NCI-H2196 treated with DMSO at 0.1 percent for 48 hours (cell line): ENCODE data around the gene EIF6.
"Not testable (repeated sequence)": the region's sequence is repeated elsewhere in the genome, so short reads cannot be mapped to it uniquely, and the experiment has no call there.

Experiments used
- DNase-seq: peaks from one replicate; lab custom pipeline; 2025; ENCODE audit not compliant: unreplicated experiment; lab: John Stamatoyannopoulos, UW

EIF6 gene

DNA sequence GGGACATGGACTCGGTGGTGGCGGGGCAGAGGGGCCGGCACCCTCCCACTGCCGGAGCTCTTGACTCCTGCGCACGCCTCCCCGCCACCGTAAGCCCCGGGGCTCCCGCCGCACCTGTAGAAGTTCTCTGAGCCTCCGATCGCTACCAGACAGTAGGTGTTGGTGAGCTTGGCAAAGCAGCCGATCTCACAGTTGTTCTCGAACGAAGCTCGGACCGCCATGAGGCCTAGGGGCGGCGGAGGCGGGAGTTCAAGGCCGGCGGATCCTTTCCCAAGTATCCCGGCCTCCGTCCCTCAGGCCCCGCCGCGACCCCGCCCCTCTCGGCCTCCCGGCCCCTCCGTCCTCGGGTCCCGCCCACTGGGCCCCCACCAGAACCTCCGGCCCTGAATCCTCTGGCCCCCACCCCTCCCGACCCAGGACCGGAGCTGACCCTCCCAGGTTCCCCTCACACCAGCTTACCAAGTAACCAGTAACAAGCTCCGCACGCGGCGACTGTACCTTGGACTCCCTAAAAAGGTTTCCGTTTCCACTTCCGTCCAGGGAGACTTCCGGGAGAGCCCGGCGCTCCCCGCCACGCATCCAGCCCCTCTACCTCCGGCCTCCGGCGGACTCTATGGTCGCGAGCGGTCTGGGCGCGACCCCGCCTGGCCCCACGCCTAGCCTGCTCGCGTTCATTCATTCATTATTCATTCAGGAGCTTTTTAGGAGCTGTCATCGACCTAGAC is at the start of gene EIF6:
Gene EIF6, minus strand, starts transcription at position 506 of the 725 bp plus-strand sequence. Its CDS starts 285 bp downstream, at position 221.
- DNase-seq: peak; percentile 83

DNA sequence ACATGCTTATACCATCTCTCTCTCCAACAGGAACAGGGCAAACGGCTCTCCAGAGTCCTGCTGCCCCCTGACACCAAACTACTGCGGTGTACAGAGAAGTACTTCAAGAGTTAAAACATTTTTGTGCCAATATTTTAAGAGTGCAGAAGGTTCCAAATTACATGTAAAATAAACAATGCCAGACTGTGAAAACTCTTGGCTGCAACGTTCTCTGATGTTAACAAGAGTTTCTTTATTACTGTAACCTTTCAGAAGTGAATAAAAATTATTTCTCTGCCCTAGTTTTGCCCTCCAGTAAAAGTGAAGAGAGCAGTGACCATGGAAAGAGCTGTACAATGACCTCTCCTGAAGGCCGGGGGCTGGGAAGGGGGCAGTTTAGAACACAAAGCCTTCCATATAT is 49.0 kb upstream of the EIF6 start:
- DNase-seq: no peak

GRCh38 chr20:35332540-35333200 is 48.1 kb upstream of the EIF6 start:
- DNase-seq: no peak

- no peak for DNase-seq
Observed at GRCh38 chr20:35329435-35330139, 45.0 kb upstream of the EIF6 start.

DNA sequence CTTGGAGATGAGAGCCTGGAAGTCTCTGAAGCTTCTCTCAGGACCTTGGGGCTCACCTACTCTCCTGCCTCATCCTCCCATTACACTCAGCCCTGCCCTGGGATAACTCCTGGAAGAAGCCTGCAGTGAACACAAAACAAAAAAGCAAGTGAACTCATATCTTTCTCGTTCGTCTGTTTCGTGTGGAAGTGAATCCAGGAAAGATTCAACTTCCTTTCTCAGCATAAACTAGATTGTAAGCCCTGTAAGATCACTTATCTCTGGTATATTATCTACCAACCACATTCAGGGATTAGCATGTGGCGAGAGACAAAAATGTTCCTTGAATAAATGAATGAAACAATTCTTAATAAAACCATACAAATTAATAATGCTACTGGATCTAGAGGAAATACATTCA is 44.1 kb upstream of the EIF6 start:
- no peak for DNase-seq

DNA sequence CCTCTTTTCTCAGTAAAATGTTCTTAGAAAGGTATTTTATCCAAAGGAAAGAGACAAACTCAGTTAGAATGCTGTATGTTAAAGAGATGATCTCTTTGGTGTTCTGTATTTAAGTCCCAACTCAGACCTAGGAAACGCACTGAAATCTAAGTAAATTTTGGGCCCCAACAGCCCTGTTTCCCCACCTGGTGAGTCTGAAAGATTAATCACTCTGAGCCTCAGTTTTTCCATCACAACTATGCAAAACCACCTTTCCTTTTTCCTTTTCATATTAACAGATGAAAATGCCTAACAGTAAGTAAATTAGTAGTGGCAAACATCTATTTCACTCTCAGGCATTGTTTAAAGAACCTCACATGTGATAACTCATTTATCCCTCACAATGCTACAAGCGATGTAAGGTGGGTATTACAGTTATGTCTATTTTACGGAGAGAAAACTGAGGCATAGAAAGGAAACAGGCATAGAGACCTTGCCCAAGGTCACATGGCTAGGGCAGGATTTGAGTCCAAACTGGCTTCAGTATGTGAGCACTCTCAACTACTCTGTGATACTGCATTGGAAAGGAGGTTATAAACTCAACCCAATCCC is 43.6 kb upstream of the EIF6 start:
- DNase-seq: no peak

- peak; percentile 73 for DNase-seq
Observed at GRCh38 chr20:35327074-35327976, 42.8 kb upstream of the EIF6 start.

DNA sequence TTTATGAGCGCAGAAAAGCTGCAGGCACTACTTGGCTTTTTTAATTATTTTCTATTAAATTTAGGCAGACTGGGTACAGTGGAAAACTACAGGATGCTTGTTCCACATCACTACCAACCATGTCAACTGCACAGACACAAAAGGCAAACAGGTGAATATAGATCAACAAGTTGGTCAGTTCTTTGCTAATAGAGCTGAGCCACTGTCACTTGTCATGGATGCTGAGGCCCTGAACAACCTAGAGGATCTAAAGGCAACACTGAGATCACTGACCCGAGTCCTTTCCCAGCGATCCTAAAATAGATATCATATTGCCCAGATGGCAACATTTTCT is 42.1 kb upstream of the EIF6 start:
- DNase-seq: no peak

DNA sequence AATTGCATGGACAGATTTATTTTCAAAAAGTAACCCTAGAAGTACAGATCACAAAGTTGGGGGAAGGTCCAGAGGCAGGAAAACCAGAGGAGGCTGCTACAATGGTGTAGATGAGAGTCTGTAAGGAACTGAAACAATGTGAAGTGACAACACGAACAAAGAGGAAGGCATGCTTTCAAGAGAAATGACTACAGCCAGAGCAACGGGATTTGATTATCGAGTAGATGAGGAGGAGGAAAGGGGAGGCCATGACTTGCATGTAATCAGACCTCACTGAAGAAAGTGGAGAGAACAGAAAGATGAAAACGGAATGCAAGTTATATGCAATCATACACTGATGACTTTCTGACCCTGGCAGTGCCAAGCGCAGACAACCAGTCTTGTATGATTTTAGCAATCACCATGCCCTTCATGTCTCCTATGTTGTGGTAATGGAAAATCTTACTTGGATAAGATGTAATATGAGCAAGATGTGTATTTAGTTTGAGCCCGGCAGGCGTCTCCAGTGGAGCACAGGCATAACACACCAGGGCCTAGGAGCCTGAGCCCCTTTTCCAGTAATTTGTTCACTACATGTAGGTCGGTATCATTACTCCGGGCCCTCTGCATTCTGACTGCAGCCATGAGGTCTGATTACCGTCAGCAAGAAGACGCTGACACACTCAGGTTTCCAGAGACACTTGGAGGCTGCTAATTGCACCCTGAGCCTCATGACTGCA is 41.6 kb upstream of the EIF6 start:
- no peak for DNase-seq

- no peak for DNase-seq
Observed at GRCh38 chr20:35325401-35325800, 40.8 kb upstream of the EIF6 start.

- no peak for DNase-seq
Observed at GRCh38 chr20:35320396-35321126, 36.0 kb upstream of the EIF6 start.

DNA sequence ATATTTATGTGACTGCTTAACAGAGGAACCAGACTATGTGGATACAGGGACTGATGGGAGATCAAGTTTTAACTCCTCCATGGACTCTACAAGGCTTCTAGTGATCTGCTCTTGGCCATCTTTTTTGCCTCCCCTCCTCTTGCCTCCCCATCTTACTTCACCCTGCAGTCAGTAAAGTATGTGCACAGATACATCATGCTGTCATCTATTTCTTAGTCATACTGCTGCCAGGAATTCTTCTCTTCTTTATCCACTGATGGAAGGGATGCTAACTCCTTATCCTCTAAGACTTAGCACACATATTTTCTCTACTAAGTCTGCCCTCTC is 35.3 kb upstream of the EIF6 start:
- DNase-seq: no peak

- peak; percentile 76 for DNase-seq
Observed at GRCh38 chr20:35319192-35319870, 34.8 kb upstream of the EIF6 start.

GRCh38 chr20:35318502-35319157 is 34.1 kb upstream of the EIF6 start:
- peak; percentile 98 for DNase-seq

DNA sequence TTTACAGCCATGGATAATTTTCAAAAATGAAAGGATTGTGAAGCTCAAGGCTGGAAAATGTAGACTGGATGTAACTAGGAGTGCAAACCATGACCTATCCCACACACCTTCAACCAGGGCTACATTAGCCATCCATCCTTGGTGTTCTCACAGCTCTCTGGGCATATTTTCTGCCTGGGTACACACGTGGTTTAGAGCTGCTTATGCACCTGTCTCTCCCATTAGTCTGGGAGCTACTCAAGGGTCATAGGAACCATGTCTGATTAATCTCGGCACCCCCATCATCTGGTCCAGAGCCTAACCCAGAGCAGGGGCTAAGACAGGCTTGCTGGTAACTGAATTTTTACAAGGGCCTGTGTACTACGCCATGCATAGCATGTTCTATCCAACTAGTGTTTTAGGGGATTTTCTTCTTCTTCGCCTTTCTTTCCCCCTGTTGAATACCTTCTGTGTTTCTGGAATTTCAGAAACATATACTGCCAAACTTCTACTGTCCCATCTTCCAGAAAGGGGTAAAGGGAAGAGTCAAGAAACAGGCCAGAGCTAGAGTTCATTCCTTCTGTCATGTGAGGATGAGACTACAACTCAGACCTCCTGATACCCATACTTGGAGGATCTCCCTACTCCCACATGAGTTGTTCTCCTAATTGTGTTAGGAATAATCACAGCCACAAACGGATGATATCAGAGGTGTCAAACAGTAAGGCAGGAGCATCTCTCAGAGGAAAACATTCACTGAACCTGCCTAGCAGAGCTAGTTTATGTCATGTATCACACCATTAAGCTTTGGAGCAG is 33.0 kb upstream of the EIF6 start:
- DNase-seq: no peak

DNA sequence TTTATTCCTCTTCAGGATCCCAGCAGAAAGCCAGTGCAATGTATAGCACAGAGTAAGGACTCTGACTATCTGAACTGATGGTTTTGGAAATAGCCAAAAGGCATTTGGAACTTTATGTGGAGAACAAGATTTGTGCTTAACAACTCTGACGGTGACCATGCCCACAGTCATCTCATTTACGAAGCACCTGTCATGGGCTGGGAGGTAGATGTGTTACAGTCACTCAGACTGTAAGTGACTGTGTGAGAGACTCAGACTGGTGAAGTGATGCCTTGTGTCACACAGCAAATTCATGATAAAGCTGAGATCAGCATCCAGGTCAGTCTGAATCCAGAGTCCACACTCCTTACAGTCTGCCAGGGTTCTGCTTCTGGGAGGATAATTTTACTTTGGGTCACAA is 31.5 kb upstream of the EIF6 start:
- DNase-seq: no peak

DNA sequence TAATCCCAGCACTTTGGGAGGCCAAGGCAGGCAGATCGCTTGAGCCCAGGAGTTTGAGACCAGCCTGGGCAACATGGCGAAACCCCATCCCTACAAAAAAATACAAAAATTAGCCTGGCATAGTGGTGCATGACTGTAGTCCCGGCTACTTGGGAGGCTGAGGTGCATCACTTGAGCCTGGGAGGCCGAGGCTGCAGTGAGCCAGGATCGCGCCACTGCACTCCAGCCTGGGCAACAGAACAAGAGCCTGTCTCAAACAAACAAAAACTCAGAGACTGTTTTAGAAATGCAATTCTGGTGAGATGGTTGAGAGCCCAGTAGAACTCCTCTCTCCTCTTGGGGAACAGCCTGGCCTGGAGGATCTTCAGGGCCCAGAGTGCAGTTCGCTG is 31.1 kb upstream of the EIF6 start:
- not testable (repeated sequence) for DNase-seq
